B cell (primary cell): ENCODE data around the gene GLRX2. TPM values are rescaled to one million over a fixed set of nuclear protein-coding genes. Genes with fewer than 3 reads are reported as not detected.
A peak's percentile ranks its signal among the peaks of the same experiment; 100 is the strongest.

Source experiments
- ATAC-seq: fragments of 200-7000 bp; cut with Tn5 transposase; one replicate; pipeline ENCODE4 v1.10.0; 2021; ENCODE audit warnings: low read depth, mild to moderate bottlenecking, moderate number of reproducible peaks, moderate library complexity
- CTCF ChIA-PET: fragments of 350-600 bp; sonication (Branson Sonifier 250); formaldehyde crosslinking; loops from one replicate; lab custom pipeline; 2021; ENCODE audit warnings: antibody characterized with exemption, inconsistent platforms; lab: Charles Lee
- POLR2A ChIA-PET: fragments of 350-600 bp; sonication (Branson Sonifier 250); formaldehyde crosslinking; loops from one replicate; lab custom pipeline; 2021; ENCODE audit warnings: antibody characterized with exemption; lab: Charles Lee
- DNase-seq: peaks from one replicate; pipeline ENCODE4 v3.0.0; 2013
- H2AFZ ChIP-seq: 2 replicates; pipeline ENCODE4 v1.6.1; 2012; ENCODE audit warnings: mild to moderate bottlenecking, low read depth, low read length; ENCODE audit not compliant: insufficient read depth, poor library complexity, severe bottlenecking
- H3K27ac ChIP-seq, 2 donors: 1 replicate in 1 of 2; 2 replicates in 1 of 2; pipeline ENCODE4 v1.5.1; 2012 to 2013; ENCODE audit warnings: low read length in 2 of 2, mild to moderate bottlenecking in 2 of 2, moderate library complexity in 1 of 2
- H3K27me3 ChIP-seq, 4 experiments: fragments of 200-600 bp in 1 of 4; sonication (generic) in 1 of 4; replicated peaks in 1 of 4; 1 replicate in 2 of 4; 2 replicates in 2 of 4; pipeline versions ENCODE4 v1.6.1 to v1.7.0; 2013 to 2016; ENCODE audit warnings: low read length in 3 of 4, mild to moderate bottlenecking in 2 of 4, mixed read lengths in 1 of 4, moderate library complexity in 1 of 4; ENCODE audit not compliant: insufficient read depth in 4 of 4, control insufficient read depth in 3 of 4; ENCODE audit errors: control extremely low read depth in 1 of 4
- H3K36me3 ChIP-seq, 2 experiments: replicated peaks in 1 of 2; 1 replicate in 1 of 2; 2 replicates in 1 of 2; pipeline versions ENCODE4 v1.6.1 to v1.7.1; 2013; ENCODE audit warnings: low read length in 1 of 2; ENCODE audit not compliant: insufficient read depth in 2 of 2, control insufficient read depth in 1 of 2; ENCODE audit errors: control extremely low read depth in 1 of 2, extremely low read depth in 1 of 2
- H3K4me1 ChIP-seq, 2 donors: fragments of 200-600 bp in 1 of 2; sonication (generic) in 1 of 2; 1 replicate in 1 of 2; 2 replicates in 1 of 2; pipeline versions ENCODE4 v1.5.1 to v1.6.1; 2013 to 2017; ENCODE audit warnings: low read length in 2 of 2; ENCODE audit not compliant: control insufficient read depth in 2 of 2, insufficient read depth in 2 of 2
- H3K4me2 ChIP-seq: replicated peaks from 2 replicates; pipeline ENCODE3; 2012; ENCODE audit warnings: mild to moderate bottlenecking, low read depth, low read length; ENCODE audit not compliant: poor library complexity, severe bottlenecking
- H3K4me3 ChIP-seq, 5 experiments: fragments of 200-600 bp in 1 of 5; sonication (generic) in 1 of 5; 1 replicate in 3 of 5; 2 replicates in 2 of 5; pipeline versions ENCODE4 v1.5.1 to v1.7.0; 2011 to 2016; ENCODE audit warnings: low read length in 4 of 5, mild to moderate bottlenecking in 4 of 5, low read depth in 2 of 5, control low read depth in 1 of 5, moderate library complexity in 1 of 5; ENCODE audit not compliant: insufficient read depth in 1 of 5; ENCODE audit errors: control extremely low read depth in 1 of 5, extremely low read depth in 1 of 5
- H3K79me2 ChIP-seq: fragments of 200-600 bp; sonication (generic); one replicate; pipeline ENCODE4 v1.6.0; 2016; ENCODE audit warnings: low read length; ENCODE audit not compliant: control insufficient read depth, insufficient read depth
- H3K9ac ChIP-seq: fragments of 200-600 bp; sonication (generic); 2 replicates; pipeline ENCODE4 v1.6.1; 2017; ENCODE audit warnings: mild to moderate bottlenecking, low read length, moderate library complexity
- H3K9me3 ChIP-seq, 3 donors: one replicate each; pipeline versions ENCODE4 v1.6.1 to v1.7.1; 2013; ENCODE audit warnings: low read length in 2 of 3; ENCODE audit not compliant: control insufficient read depth in 2 of 3, insufficient read depth in 1 of 3; ENCODE audit errors: control extremely low read depth in 1 of 3
- H4K20me1 ChIP-seq: 2 replicates; pipeline ENCODE4 v1.6.0; 2012; ENCODE audit warnings: mild to moderate bottlenecking, low read length; ENCODE audit not compliant: insufficient read depth, control insufficient read depth, poor library complexity, severe bottlenecking
- H3K27ac Mint-ChIP-seq: one replicate; pipeline ENCODE4 v1.8.0; 2021; ENCODE audit warnings: mixed read lengths
- H3K27me3 Mint-ChIP-seq: one replicate; pipeline ENCODE4 v1.8.0; 2021; ENCODE audit warnings: mixed read lengths
- H3K4me1 Mint-ChIP-seq: one replicate; pipeline ENCODE4 v1.8.0; 2021; ENCODE audit warnings: mixed read lengths
- H3K4me3 Mint-ChIP-seq: one replicate; pipeline ENCODE4 v1.8.0; 2021; ENCODE audit warnings: mixed read lengths
- H3K9me3 Mint-ChIP-seq: one replicate; pipeline ENCODE4 v1.8.0; 2022; ENCODE audit warnings: mixed read lengths; ENCODE audit not compliant: insufficient read depth
- EZH2 ChIP-seq: IDR thresholded peaks from 2 replicates; pipeline ENCODE4 v1.6.1; 2012; ENCODE audit warnings: borderline replicate concordance, low read depth, mild to moderate bottlenecking, moderate library complexity, low read length; ENCODE audit not compliant: insufficient read depth, poor library complexity, severe bottlenecking
- WGBS: methylation state at CpG from one replicate; pipeline ENCODE4 v1.1.5; 2013; ENCODE audit warnings: missing lambda C conversion rate; ENCODE audit not compliant: insufficient coverage; 5-methylcytosine and 5-hydroxymethylcytosine counted together
- intact Hi-C: fragments of 100-400 bp; cut with micrococcal nuclease; formaldehyde crosslinking; loops from one replicate; pipeline ENCODE4 v1.10.0; 2022
- polyA plus RNA-seq: library from polyadenylated mRNA; depleted of rRNA; stranded (reverse); fragments of >200 nt; gene quantifications from 2 replicates; pipeline ENCODE4 v1.2.3, GENCODE V29; 2012
- total RNA-seq, 2 donors: library from RNA; stranded (reverse); fragments of 120-200 nt in 1 of 2; gene quantifications; 1 replicate in 1 of 2; 2 replicates in 1 of 2; pipeline versions ENCODE4 v1.2.3 to v1.2.4, GENCODE V29; 2013 to 2022
- TF ChIP-seq, protein P1 (sequence below): fragments of 200-600 bp; IDR thresholded peaks from one replicate; pipeline ENCODE4 v1.8.0; 2022; ENCODE audit warnings: antibody characterized with exemption, mild to moderate bottlenecking

GLRX2 gene
- total and polyA plus RNA-seq, 2 donors (not counting 1 experiment from before 2014, with no cell fraction given) = 2.7 to 12.9 TPM

DNA sequence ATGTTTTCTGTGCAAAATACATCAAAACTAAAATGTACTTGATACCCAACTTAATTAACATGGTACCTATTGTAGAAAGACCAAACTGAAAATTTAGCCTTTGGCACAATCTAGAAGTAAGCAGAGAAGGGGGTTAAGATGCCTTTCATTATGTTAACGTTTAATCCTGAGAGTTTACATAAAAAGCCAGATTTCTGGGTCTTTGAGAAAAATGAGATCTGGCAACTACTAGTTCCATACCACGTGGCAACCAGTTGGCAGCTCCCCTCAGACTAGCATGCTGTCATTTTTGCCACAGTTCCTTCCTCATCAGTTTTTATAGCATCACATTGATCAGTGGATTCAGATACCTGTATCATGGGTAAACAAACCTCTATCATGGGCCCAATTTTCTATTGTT lies 44.3 kb downstream of the GLRX2 start:
- Histone ChIP-seq H3K4me1 (peaks cover 21 to 25% of the 10 kb centered on the region in 2 donors), H3K36me3 (no peaks in the 10 kb centered on the region), H3K79me2 (peaks cover 95% of the 10 kb centered on the region), H2AFZ (no peak overlapping the region), H3K27me3 (no peaks in the 10 kb centered on the region), H3K9ac (no peak overlapping the region), H4K20me1 (peaks cover 13% of the 10 kb centered on the region), H3K4me3 (no peak overlapping the region), H3K27ac (no peak overlapping the region), H3K9me3 (peaks cover 0 to 2% (median 0%) of the 10 kb centered on the region in 3 donors), H3K4me2 (peak overlapping the region; percentile 91)
- WGBS = 41% methylated on average over 2 of the region's 2 CpGs
- H3K27ac Mint-ChIP-seq = peak overlapping the region; percentile 77
- H3K4me3 Mint-ChIP-seq = peak overlapping the region; percentile 70
- H3K4me1 Mint-ChIP-seq = peaks cover 57% of the 10 kb centered on the region
- TF ChIP-seq, protein P1, sequence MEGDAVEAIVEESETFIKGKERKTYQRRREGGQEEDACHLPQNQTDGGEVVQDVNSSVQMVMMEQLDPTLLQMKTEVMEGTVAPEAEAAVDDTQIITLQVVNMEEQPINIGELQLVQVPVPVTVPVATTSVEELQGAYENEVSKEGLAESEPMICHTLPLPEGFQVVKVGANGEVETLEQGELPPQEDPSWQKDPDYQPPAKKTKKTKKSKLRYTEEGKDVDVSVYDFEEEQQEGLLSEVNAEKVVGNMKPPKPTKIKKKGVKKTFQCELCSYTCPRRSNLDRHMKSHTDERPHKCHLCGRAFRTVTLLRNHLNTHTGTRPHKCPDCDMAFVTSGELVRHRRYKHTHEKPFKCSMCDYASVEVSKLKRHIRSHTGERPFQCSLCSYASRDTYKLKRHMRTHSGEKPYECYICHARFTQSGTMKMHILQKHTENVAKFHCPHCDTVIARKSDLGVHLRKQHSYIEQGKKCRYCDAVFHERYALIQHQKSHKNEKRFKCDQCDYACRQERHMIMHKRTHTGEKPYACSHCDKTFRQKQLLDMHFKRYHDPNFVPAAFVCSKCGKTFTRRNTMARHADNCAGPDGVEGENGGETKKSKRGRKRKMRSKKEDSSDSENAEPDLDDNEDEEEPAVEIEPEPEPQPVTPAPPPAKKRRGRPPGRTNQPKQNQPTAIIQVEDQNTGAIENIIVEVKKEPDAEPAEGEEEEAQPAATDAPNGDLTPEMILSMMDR = no peak
- no peak for TF ChIP-seq EZH2
- ChIA-PET CTCF (interaction anchor here (1.3 kb wide), 1 partner anchor 76 kb away, joined by 5 read pairs; no protein-coding TSS in a partner anchor), POLR2A (no interaction called here)
- no peak for DNase-seq
- intact Hi-C loops = no loop called here
- ATAC-seq = no peak
- H3K9me3 Mint-ChIP-seq = no peaks in the 10 kb centered on the region
- no peaks in the 10 kb centered on the region for H3K27me3 Mint-ChIP-seq

DNA sequence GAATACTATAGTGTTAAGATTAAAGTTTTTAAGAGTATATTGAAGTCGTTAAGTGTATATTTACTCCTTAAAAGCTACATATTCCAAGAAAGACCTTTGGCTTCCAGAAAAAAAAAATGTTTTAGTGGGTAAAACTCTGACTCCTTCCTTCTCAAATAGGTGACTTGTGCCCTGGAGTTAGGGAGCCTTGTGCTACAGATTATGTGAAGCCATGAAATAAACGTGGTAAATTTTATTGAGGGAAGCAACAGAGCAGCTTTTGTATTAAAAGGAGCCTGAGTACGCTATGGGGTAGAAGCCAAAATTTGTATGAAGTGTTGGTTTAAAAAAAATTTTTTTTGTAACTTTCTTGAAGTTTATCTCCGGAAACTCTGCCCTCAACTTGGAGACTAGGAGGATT lies 44.8 kb downstream of the GLRX2 start:
- Histone ChIP-seq H3K36me3 (no peaks in the 10 kb centered on the region), H3K4me2 (peak overlapping the region; percentile 91), H3K4me3 (peak overlapping the region; percentile 59 to 99 (median 91)), H3K79me2 (peaks cover 92% of the 10 kb centered on the region), H3K4me1 (peaks cover 21 to 25% of the 10 kb centered on the region in 2 donors), H3K27ac (peak overlapping the region in 1 of 2 donors; percentile 94), H2AFZ (peak overlapping the region; percentile 95), H3K27me3 (no peaks in the 10 kb centered on the region), H3K9ac (peak overlapping the region; percentile 99), H3K9me3 (peaks cover 0 to 2% (median 0%) of the 10 kb centered on the region in 3 donors), H4K20me1 (peaks cover 13% of the 10 kb centered on the region)
- intact Hi-C loops = no loop called here
- DNase-seq = no peak
- no peaks in the 10 kb centered on the region for H3K27me3 Mint-ChIP-seq
- no peak for ATAC-seq
- WGBS = 33% methylated on average over 3 of the region's 4 CpGs
- H3K4me3 Mint-ChIP-seq = peak overlapping the region; percentile 70
- CTCF ChIA-PET = interaction anchor here (1.3 kb wide), 1 partner anchor 77 kb away, joined by 5 read pairs; no protein-coding TSS in a partner anchor
- TF ChIP-seq, protein P1 = no peak
- TF ChIP-seq EZH2 = no peak
- no peaks in the 10 kb centered on the region for H3K9me3 Mint-ChIP-seq
- POLR2A ChIA-PET = no interaction called here
- H3K27ac Mint-ChIP-seq = no peak overlapping the region
- peaks cover 52% of the 10 kb centered on the region for H3K4me1 Mint-ChIP-seq
